ENCODE measurements around the gene ZNF836.
A peak's percentile ranks its signal among the peaks of the same experiment; 100 is the strongest.

The ZNF836 gene

GRCh38 chr19:52187407-52187806 lies 16.0 kb upstream of the ZNF836 start:
- DNase-seq: no peak

DNA sequence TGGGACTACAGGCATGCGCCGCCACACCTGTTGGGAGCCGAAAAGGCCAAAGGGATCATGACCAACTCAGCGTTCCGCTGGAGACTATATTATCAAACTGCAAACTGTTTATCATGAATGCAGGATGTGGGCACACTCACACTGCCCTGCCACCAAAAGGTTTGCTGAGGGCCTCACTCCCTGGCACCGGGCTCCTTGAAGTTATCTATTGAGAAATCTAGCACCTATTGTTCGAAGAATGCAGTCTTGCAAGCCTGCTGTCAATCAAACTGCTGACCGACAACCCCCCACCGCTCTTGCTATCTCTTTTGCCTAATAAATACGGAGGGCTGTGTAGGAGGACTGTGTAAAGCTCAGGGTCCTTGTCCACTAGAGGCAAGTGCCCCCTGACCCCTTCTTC lies 5.2 kb upstream of the ZNF836 start:
- no peak for DNase-seq

DNA sequence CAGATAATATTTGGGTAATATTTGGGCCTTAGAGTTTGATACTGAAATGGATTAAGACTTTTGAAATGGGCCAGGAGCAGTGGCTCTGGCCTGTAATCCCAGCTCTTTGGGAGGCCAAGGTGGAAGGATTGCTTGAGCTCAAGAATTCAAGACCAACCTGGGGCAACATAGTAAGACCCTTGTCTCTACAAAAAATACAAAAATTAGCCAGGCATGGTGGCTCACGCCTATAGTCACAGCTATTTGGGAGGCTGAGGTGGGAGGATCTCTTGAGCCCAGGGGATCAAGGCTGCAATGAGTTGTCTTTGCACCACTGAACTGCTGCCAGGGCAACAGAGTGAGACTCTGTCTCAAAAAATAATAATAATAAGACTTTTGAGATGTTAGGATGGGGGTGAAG lies 926 bp upstream of the ZNF836 start:
- DNase-seq: no peak

- no peak for DNase-seq
Observed at GRCh38 chr19:52170863-52171320, 529 bp downstream of the ZNF836 start.

GRCh38 chr19:52170304-52170703 lies 1.1 kb downstream of the ZNF836 start:
- DNase-seq: no peak

DNA sequence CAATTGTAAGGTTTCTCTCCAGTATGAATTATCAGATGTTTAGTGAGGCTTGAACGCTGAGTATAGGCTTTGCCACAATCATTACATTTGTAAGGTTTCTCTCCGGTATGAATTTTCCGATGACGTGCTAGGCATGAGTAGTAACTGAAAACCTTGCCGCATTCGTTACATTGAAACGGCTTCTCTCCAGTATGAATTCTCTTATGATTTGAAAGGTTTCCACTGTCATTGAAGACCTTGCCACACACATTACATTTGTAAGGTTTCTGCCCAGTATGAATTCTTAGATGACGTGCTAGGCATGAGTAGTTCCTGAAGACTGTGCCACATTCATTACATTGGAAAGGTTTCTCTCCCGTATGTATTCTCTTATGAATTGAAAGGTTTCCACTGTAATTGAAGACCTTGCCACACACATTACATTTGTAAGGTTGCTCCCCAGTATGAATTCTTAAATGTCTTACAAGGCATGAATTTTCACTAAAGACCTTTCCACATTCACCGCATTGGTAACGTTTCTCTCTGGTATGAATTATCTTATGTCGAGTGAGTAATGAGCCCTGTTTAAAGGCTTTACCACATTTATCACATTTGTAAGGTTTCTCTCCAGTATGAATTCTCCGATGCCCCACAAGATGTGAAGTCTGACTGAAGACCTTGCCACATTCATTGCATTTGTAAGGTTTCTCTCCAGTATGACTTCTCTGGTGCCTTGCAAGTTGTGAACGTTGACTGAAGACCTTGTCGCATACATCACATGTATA lies 15.6 kb downstream of the ZNF836 start:
- DNase-seq: no peak

GRCh38 chr19:52148256-52148655 lies 23.2 kb downstream of the ZNF836 start:
- no peak for DNase-seq

DNA sequence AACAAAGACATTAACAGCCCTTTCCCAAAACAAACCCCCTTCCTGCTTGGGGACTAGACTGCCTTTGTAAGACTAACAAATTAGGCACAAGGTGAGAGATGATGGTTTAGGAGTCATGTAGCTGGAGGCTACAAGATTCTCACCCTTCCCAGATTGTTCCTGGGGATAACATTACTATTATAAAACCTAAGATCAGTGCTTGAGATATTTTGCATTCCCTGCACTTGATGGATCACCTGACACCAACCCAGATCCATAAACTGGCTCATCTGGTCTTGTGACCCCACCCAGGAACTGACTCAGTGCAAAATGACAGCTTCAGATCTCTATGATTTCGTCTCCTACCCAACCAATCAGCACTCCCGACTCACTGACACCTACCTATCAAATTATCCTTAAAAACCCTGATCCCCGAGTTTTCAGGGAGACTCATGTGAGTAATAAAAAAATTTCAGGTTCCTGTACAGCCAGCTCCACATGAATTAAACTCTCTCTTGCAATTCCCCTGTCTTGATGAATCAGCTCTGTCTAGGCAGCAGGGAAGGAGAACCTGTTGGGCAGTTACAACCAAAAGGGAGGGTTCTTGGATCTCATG lies 29.3 kb downstream of the ZNF836 start:
- DNase-seq: no peak

DNA sequence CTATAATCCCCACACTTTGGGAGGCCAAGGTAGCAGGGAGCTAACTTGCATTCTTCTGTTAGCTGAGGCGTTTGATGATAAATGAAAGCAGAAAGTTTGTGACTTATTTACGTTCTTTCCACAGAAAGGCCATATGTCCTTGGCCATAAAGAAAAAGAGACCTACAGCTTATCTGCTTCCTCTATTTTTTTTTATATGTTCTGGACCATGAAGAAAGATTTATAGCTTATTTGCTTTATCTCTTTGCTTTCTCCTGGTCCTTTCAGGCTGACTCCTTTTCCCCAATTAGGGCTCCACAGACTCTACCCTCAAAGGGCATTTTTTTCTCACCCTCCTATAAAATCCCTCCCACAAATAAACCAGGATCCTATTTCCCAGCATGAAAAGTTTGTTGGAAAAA lies 30.2 kb downstream of the ZNF836 start:
- DNase-seq: no peak

- DNase-seq: no peak
Observed at GRCh38 chr19:52140032-52140710, 31.2 kb downstream of the ZNF836 start.

GRCh38 chr19:52139252-52140031 lies 32.0 kb downstream of the ZNF836 start, which contains the start of gene ZNF616:
ZNF616 (minus strand) TSS chr19:52139938; CDS start chr19:52130512, 9,426 bp downstream.
- DNase-seq: peak; percentile 94

- no peak for DNase-seq
Observed at GRCh38 chr19:52138983-52139251, 32.5 kb downstream of the ZNF836 start.

DNA sequence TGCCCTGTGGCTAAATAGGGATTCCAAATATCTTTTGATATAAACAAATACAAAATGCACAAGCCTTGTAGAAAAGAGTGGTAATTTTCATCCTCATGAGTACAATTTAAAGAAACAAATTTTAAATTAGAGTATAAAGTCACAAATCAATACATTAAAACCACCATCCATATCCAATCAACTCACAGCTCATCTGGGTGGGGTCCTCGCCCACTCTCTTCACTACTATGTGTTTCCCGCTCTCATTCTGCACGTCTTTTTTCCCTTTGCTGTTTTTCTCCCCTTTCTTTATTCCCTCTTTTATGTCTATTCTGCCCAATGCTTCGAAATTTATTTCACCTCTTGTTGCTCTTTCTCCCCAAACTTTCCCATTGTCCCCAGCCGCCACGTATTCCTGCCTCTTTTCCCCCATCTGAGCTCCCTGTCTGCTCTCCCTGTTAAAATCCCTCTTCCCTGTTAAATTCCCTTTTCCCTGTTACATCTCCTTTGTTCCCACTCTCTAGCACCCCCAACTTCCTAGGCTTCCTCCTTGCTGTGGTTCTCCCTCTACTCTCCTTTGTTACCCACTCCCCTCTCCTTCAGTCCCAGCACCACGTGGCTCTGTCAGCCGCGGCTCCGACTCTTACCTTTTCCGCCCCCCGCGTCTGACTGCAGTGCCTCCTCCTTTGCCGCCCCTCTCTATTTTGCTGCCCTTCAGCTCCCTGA lies 33.0 kb downstream of the ZNF836 start:
- peak; percentile 2 for DNase-seq

- no peak for DNase-seq
Observed at GRCh38 chr19:52120286-52120685, 51.1 kb downstream of the ZNF836 start.

- no peak for DNase-seq
Observed at GRCh38 chr19:52115526-52116053, 55.8 kb downstream of the ZNF836 start.

GRCh38 chr19:52114691-52115090 lies 56.7 kb downstream of the ZNF836 start:
- no peak for DNase-seq

DNA sequence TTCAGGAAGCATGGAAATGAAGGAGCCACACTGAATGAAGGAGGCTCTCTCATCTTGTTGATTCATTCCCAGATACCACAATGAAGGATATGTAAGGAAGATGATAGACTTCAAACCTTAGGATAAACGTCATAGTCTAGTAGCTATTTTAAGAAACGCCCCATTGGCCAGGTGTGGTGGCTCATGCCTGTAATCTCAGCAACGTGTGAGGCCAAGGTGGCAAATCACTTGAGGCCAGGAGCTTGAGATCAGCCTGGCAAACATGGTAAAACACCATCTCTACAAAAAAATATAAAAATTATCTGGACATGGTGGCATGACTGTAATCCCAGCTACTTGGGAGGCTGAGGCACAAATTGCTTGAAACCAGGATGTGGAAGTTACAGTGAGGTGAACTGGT lies 58.8 kb downstream of the ZNF836 start:
- DNase-seq: no peak

DNA sequence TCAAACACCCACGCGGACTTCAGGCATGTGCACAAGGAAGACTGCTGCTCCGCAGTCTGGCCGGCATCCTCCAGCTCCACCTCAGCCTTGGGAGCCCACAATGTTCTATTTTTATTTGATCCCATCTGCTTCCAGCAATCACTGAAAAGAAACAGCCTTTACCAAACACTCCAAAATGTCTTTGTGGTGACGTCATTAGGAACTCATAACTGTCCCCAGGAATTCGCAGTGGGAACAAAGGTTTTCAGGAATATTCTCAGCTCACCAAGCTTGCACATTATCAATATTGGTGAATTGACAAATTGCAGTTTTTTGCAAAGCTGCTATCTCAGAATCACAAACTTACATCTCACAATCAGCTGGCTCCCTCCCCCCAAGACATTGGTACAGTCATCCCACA lies 60.6 kb downstream of the ZNF836 start:
- DNase-seq: no peak
